Astrocyte (in vitro differentiated cells and primary cell): ENCODE results near the gene TFEB. TPM values are rescaled to one million over a fixed set of nuclear protein-coding genes. Genes with fewer than 3 reads are reported as not detected.

Source experiments
- DNase-seq: peaks from one replicate; pipeline ENCODE4 v3.0.0-alpha.2; 2010; ENCODE audit warnings: low read depth
- FAIRE-seq: peaks from 2 replicates; lab custom pipeline; 2011; peaks lifted over from hg19 to GRCh38; lab: Jason Lieb, UNC
- H2AFZ ChIP-seq: 2 replicates; pipeline ENCODE4 v1.6.0; 2012; ENCODE audit warnings: low read depth, low read length, inconsistent platforms
- H3K27ac ChIP-seq: 2 replicates; pipeline ENCODE4 v1.5.1; 2011; ENCODE audit warnings: low read depth, low read length, inconsistent platforms
- H3K27me3 ChIP-seq: 2 replicates; pipeline ENCODE4 v1.6.0; 2011; ENCODE audit warnings: low read length, inconsistent platforms; ENCODE audit not compliant: insufficient read depth
- H3K36me3 ChIP-seq: 2 replicates; pipeline ENCODE4 v1.5.1; 2011; ENCODE audit warnings: low read length, inconsistent platforms; ENCODE audit not compliant: insufficient read depth
- H3K4me1 ChIP-seq: 2 replicates; pipeline ENCODE4 v1.5.1; 2011; ENCODE audit warnings: low read length, inconsistent platforms; ENCODE audit not compliant: insufficient read depth
- H3K4me2 ChIP-seq: 2 replicates; pipeline ENCODE4 v1.6.0; 2012; ENCODE audit warnings: low read length, inconsistent platforms
- H3K4me3 ChIP-seq: 2 replicates; pipeline ENCODE4 v1.5.1; 2011; ENCODE audit warnings: low read depth, mild to moderate bottlenecking, low read length, inconsistent platforms; ENCODE audit not compliant: insufficient read depth
- H3K79me2 ChIP-seq: 2 replicates; pipeline ENCODE4 v1.6.0; 2012; ENCODE audit warnings: mild to moderate bottlenecking, low read length, inconsistent platforms; ENCODE audit not compliant: insufficient read depth
- H3K9ac ChIP-seq: 2 replicates; pipeline ENCODE4 v1.6.0; 2012; ENCODE audit warnings: mild to moderate bottlenecking, low read length, inconsistent platforms
- H3K9me3 ChIP-seq: 2 replicates; pipeline ENCODE4 v1.5.1; 2012; ENCODE audit warnings: low read depth, mild to moderate bottlenecking, low read length, inconsistent platforms; ENCODE audit not compliant: insufficient read depth
- H4K20me1 ChIP-seq: 2 replicates; pipeline ENCODE4 v1.6.0; 2012; ENCODE audit warnings: low read length, inconsistent platforms; ENCODE audit not compliant: insufficient read depth
- H3K27ac Mint-ChIP-seq: one replicate; pipeline ENCODE4 v1.8.0; 2021; ENCODE audit warnings: mild to moderate bottlenecking, mixed read lengths; ENCODE audit not compliant: unreplicated experiment
- H3K27me3 Mint-ChIP-seq: one replicate; pipeline ENCODE4 v1.8.0; 2021; ENCODE audit warnings: low read depth, mixed read lengths; ENCODE audit not compliant: unreplicated experiment
- H3K36me3 Mint-ChIP-seq: one replicate; pipeline ENCODE4 v1.8.0; 2021; ENCODE audit warnings: low read depth, mixed read lengths; ENCODE audit not compliant: unreplicated experiment
- H3K4me1 Mint-ChIP-seq: one replicate; pipeline ENCODE4 v1.8.0; 2021; ENCODE audit warnings: low read depth, mixed read lengths; ENCODE audit not compliant: unreplicated experiment
- H3K4me3 Mint-ChIP-seq: one replicate; pipeline ENCODE4 v1.8.0; 2021; ENCODE audit warnings: mild to moderate bottlenecking, moderate library complexity, mixed read lengths; ENCODE audit not compliant: unreplicated experiment
- H3K9me3 Mint-ChIP-seq: one replicate; pipeline ENCODE4 v1.8.0; 2021; ENCODE audit warnings: mild to moderate bottlenecking, mixed read lengths; ENCODE audit not compliant: unreplicated experiment
- CTCF ChIP-seq: IDR thresholded peaks from 2 replicates; pipeline ENCODE4 v1.5.1; 2011; ENCODE audit warnings: low read depth, mild to moderate bottlenecking, inconsistent platforms, low read length, moderate library complexity; ENCODE audit not compliant: insufficient read depth
- EZH2 ChIP-seq: IDR thresholded peaks from 2 replicates; pipeline ENCODE4 v1.6.1; 2012; ENCODE audit warnings: mild to moderate bottlenecking, low read length, inconsistent platforms; ENCODE audit not compliant: insufficient read depth
- total RNA-seq: library from RNA; stranded (reverse); gene quantifications from 2 replicates; pipeline ENCODE4 v1.2.1, GENCODE V29; 2021

The TFEB gene
- total RNA-seq, 1 donor from 2014 or later, result 4.7 TPM

- Histone ChIP-seq H3K9ac (no peak overlapping the region), H3K4me2 (no peak overlapping the region), H3K79me2 (no peaks in the 10 kb centered on the region), H4K20me1 (no peaks in the 10 kb centered on the region), H2AFZ (no peak overlapping the region), H3K36me3 (no peaks in the 10 kb centered on the region), H3K4me3 (no peak overlapping the region), H3K27ac (no peak overlapping the region), H3K27me3 (peaks cover 3% of the 10 kb centered on the region), H3K4me1 (no peaks in the 10 kb centered on the region), H3K9me3 (no peaks in the 10 kb centered on the region)
- DNase-seq (no peak), FAIRE-seq (no peak)
- H3K36me3 Mint-ChIP-seq, result no peaks in the 10 kb centered on the region
- H3K4me1 Mint-ChIP-seq, result peaks cover 13% of the 10 kb centered on the region
- peaks cover 13% of the 10 kb centered on the region for H3K27me3 Mint-ChIP-seq
- no peak overlapping the region for H3K4me3 Mint-ChIP-seq
- H3K27ac Mint-ChIP-seq, result no peak overlapping the region
- TF ChIP-seq CTCF, result no peak
- no peak for TF ChIP-seq EZH2
- H3K9me3 Mint-ChIP-seq, result peaks cover 2% of the 10 kb centered on the region
Measured at GRCh38 chr6:41759905-41760579, 24.6 kb upstream of the TFEB start.

DNA sequence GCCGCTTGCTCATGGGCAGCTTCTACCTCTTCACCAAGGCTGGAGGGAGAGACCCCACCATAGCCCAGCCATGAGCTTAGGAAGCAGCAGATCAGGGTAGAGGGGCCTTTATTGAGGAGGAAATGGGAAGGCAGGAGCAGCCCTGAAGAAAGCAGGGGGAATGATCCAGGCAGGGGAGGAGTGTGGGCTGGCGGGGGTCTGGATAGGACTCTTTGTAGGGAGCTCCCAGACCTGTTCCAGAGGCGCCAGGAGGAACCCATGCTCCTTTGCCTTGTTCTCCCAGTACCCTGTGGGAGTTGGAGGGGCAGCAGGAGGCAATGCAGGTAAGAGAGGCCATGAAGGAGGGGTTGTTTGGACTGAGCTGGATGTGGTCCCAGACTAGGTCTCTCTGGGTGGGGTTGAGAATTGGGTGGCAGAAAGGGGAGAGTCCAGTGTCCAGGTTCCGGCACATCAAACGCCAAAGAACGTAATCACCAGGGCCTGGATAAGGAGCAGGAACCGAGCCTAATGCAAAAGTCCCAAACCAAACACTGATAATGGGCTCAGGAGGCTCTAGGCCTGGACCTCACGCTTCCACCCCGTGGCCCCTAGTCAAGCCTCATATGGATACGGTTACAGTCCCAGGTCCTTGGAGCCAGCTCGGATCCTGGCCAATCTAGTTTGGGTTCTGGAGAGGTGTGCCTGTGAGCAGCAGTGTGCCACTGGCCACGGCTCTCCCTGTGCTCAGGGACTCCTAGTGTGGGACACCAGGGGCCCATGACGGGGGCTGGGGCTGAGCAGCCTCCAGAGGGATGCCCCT, 23.9 kb upstream of the TFEB start:
- DNase-seq, result no peak
- no peak overlapping the region for H3K9ac ChIP-seq
- peaks cover 3% of the 10 kb centered on the region for H3K27me3 ChIP-seq
- H3K27ac Mint-ChIP-seq, result no peak overlapping the region
- peaks cover 13% of the 10 kb centered on the region for H3K4me1 Mint-ChIP-seq
- H3K36me3 Mint-ChIP-seq, result no peaks in the 10 kb centered on the region
- H3K4me2 ChIP-seq, result no peak overlapping the region
- FAIRE-seq, result no peak
- no peak overlapping the region for H3K4me3 Mint-ChIP-seq
- TF ChIP-seq CTCF (no peak), EZH2 (no peak)
- no peaks in the 10 kb centered on the region for H3K36me3 ChIP-seq
- no peak overlapping the region for H3K4me3 ChIP-seq
- no peaks in the 10 kb centered on the region for H4K20me1 ChIP-seq
- no peak overlapping the region for H2AFZ ChIP-seq
- H3K79me2 ChIP-seq, result no peaks in the 10 kb centered on the region
- H3K4me1 ChIP-seq, result no peaks in the 10 kb centered on the region
- peaks cover 2% of the 10 kb centered on the region for H3K9me3 Mint-ChIP-seq
- H3K27ac ChIP-seq, result no peak overlapping the region
- no peaks in the 10 kb centered on the region for H3K9me3 ChIP-seq
- H3K27me3 Mint-ChIP-seq, result peaks cover 13% of the 10 kb centered on the region
